ENCODE measurements around the gene TMEM178A. TPM values are rescaled to one million over a fixed set of nuclear protein-coding genes. Genes with fewer than 3 reads are reported as not detected.
A peak's percentile ranks its signal among the peaks of the same experiment; 100 is the strongest.

TMEM178A gene
- polyA plus RNA-seq, 2 of the 4 experiments (the other 2 are of a cell fraction), result 0.13 to 0.87 TPM

DNA sequence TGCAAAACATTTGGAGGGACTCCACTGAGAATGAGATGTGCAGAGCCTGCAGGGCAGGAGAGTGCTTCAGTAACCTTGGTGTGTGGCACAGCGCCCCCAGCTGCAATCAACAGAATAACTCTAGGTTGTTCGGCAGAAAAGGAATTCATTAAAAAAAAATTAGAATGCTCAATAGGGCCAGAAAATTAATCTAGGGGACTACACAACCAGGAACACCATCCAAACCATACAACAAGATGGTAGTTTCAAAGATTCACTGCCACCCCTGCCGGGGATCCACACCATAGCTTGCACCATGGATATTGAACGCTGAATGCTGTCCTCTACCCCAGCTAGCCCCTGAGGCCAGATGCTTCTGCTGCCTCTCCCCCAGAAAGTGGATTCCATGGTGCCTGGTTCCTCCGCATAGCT lies 63.2 kb downstream of the TMEM178A start:
- H3K27ac ChIP-seq, result no peak overlapping the region
- ChIA-PET POLR2A (no interaction called here), CTCF (interaction anchor here (0.9 to 3.0 kb wide), 15 partner anchors 9 to 218 kb away, joined by 3 to 22 read pairs (median 5); no protein-coding TSS in a partner anchor)
- FAIRE-seq, result no peak
- no peaks in the 10 kb centered on the region for H3K4me1 ChIP-seq
- peak; percentile 36 to 56 for DNase-seq (ENCODE audit: low read depth in 1 of 2, low spot score in 1 of 2)
- H3K4me2 ChIP-seq, result no peak overlapping the region
- no peak overlapping the region for H3K4me3 ChIP-seq
- no peaks in the 10 kb centered on the region for H3K9me3 ChIP-seq
- peak in 1 of 2 experiments; percentile 82; a peak in 3 of 6 replicates for ATAC-seq
- no peak for TF ChIP-seq CHD4 (IDR thresholded peaks at IDR 0.05; ENCODE audit: borderline replicate concordance)
- TF ChIP-seq RAD21 (conservative IDR thresholded peaks at IDR 0.05 in 1 of 2, IDR thresholded peaks at IDR 0.05 in 1 of 2), result peak; percentile 54 to 60
- peak; percentile 40; the same call in 2 of the 3 replicates for TF ChIP-seq SMC3 (IDR thresholded peaks at IDR 0.05)
- TF ChIP-seq, protein P1, sequence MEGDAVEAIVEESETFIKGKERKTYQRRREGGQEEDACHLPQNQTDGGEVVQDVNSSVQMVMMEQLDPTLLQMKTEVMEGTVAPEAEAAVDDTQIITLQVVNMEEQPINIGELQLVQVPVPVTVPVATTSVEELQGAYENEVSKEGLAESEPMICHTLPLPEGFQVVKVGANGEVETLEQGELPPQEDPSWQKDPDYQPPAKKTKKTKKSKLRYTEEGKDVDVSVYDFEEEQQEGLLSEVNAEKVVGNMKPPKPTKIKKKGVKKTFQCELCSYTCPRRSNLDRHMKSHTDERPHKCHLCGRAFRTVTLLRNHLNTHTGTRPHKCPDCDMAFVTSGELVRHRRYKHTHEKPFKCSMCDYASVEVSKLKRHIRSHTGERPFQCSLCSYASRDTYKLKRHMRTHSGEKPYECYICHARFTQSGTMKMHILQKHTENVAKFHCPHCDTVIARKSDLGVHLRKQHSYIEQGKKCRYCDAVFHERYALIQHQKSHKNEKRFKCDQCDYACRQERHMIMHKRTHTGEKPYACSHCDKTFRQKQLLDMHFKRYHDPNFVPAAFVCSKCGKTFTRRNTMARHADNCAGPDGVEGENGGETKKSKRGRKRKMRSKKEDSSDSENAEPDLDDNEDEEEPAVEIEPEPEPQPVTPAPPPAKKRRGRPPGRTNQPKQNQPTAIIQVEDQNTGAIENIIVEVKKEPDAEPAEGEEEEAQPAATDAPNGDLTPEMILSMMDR (IDR thresholded peaks at IDR 0.05), result peak; percentile 73
- no peak for TF ChIP-seq E2F6 (IDR thresholded peaks at IDR 0.05; ENCODE audit: borderline replicate concordance, low read depth)
- 55% methylated on average over 5 of the region's 5 CpGs for WGBS (ENCODE audit: missing lambda C conversion rate)

GRCh38 chr2:39730276-39730675 lies 64.6 kb downstream of the TMEM178A start:
- no peak overlapping the region for H3K4me3 ChIP-seq
- WGBS (ENCODE audit: missing lambda C conversion rate), result 67% methylated on average over 5 of the region's 5 CpGs
- no peak; a peak in 1 of 6 replicates for ATAC-seq
- ChIA-PET CTCF (interaction anchor here (0.6 to 3.0 kb wide), 25 partner anchors 9 to 607 kb away, joined by 3 to 22 read pairs (median 3); no protein-coding TSS in a partner anchor), POLR2A (no interaction called here)
- no peak overlapping the region for H3K4me2 ChIP-seq
- no peaks in the 10 kb centered on the region for H3K4me1 ChIP-seq
- no peak for FAIRE-seq
- DNase-seq (ENCODE audit: low read depth in 1 of 2, low spot score in 1 of 2), result no peak
- no peaks in the 10 kb centered on the region for H3K9me3 ChIP-seq
- no peak overlapping the region for H3K27ac ChIP-seq
- TF ChIP-seq NFE2L2 (conservative IDR thresholded peaks at IDR 0.05; ENCODE audit: low read length), result no peak
- no peak for TF ChIP-seq ESRRA (IDR thresholded peaks at IDR 0.05; ENCODE audit: borderline replicate concordance, low read length)
- TF ChIP-seq HEYL (CRISPR knock-in tag; IDR thresholded peaks at IDR 0.05), result no peak
- TF ChIP-seq FOSL2 (IDR thresholded peaks at IDR 0.05), result no peak
- no peak for TF ChIP-seq FOSL2 (CRISPR knock-in tag; IDR thresholded peaks at IDR 0.05)
- TF ChIP-seq ELK1 (IDR thresholded peaks at IDR 0.05; ENCODE audit: low read depth, low read length), result no peak
- no peak for TF ChIP-seq RNF2 (IDR thresholded peaks at IDR 0.05; ENCODE audit: borderline replicate concordance, low read depth)
- no peak for TF ChIP-seq KDM1A (IDR thresholded peaks at IDR 0.05; ENCODE audit: low read depth)
- TF ChIP-seq CBX2 (IDR thresholded peaks at IDR 0.05; ENCODE audit: borderline replicate concordance, low read depth), result no peak
- no peak for TF ChIP-seq E2F6 (IDR thresholded peaks at IDR 0.05; ENCODE audit: borderline replicate concordance, low read depth)
- no peak for TF ChIP-seq SREBF2 (IDR thresholded peaks at IDR 0.05)
- TF ChIP-seq CEBPB (IDR thresholded peaks at IDR 0.05), result no peak
- TF ChIP-seq EHMT2 (IDR thresholded peaks at IDR 0.05; ENCODE audit: low read depth), result no peak
- no peak for TF ChIP-seq GATA3 (IDR thresholded peaks at IDR 0.05; ENCODE audit: borderline replicate concordance)
- TF ChIP-seq USF2 (IDR thresholded peaks at IDR 0.05), result no peak
- TF ChIP-seq ATOH8 (CRISPR knock-in tag; IDR thresholded peaks at IDR 0.05; ENCODE audit: low read depth), result no peak
- no peak for TF ChIP-seq RAD21 (conservative IDR thresholded peaks at IDR 0.05 in 1 of 2, IDR thresholded peaks at IDR 0.05 in 1 of 2)
- TF ChIP-seq KDM5A (IDR thresholded peaks at IDR 0.05), result no peak
- no peak for TF ChIP-seq EP300 (IDR thresholded peaks at IDR 0.05)
